IMR-90 (cell line): ENCODE measurements around the gene C20orf144. TPM values are rescaled to one million over a fixed set of nuclear protein-coding genes. Genes with fewer than 3 reads are reported as not detected.
A peak's percentile ranks its signal among the peaks of the same experiment; 100 is the strongest.

Experiments used
- ATAC-seq: fragments of 200-7000 bp; cut with Tn5 transposase; 2 replicates; pipeline ENCODE4 v1.9.1; 2020; ENCODE audit warnings: low read depth, mild to moderate bottlenecking, moderate library complexity
- BruUV-seq: library from RNA; stranded (reverse); fragments of 400-500 nt; replicated peaks from 2 replicates; lab custom pipeline; 2021; lab: Mats Ljungman, UMichigan
- CTCF ChIA-PET: fragments of 300-600 bp; formaldehyde crosslinking; extraction: SDS; loops from one replicate; lab custom pipeline; 2021; ENCODE audit warnings: antibody characterized with exemption; lab: Yijun Ruan, JAX
- POLR2A ChIA-PET: fragments of 300-600 bp; sonication (Branson Sonifier 250); formaldehyde crosslinking; loops from one replicate; lab custom pipeline; 2022; ENCODE audit warnings: antibody characterized with exemption; ENCODE audit not compliant: unreplicated experiment; lab: Charles Lee
- DNase-seq: peaks from one replicate; pipeline ENCODE4 v3.0.0; 2013
- H2AFZ ChIP-seq: replicated peaks from 2 replicates; pipeline ENCODE3; 2013; ENCODE audit warnings: low read length, mild to moderate bottlenecking; ENCODE audit not compliant: poor library complexity
- H2AK5ac ChIP-seq: 2 replicates; pipeline ENCODE4 v1.6.1; 2013; ENCODE audit warnings: low read depth, low read length, inconsistent platforms
- H2AK9ac ChIP-seq: replicated peaks from 2 replicates; pipeline ENCODE3; 2013; ENCODE audit warnings: mild to moderate bottlenecking, low read depth, low read length, moderate library complexity; ENCODE audit not compliant: poor library complexity
- H2BK120ac ChIP-seq: 2 replicates; pipeline ENCODE4 v1.6.1; 2013; ENCODE audit warnings: low read depth, low read length, inconsistent platforms
- H2BK15ac ChIP-seq: 3 replicates; pipeline ENCODE4 v1.6.1; 2013; ENCODE audit warnings: low read depth, low read length, inconsistent platforms
- H2BK20ac ChIP-seq: 2 replicates; pipeline ENCODE4 v1.6.1; 2013; ENCODE audit warnings: low read depth, mild to moderate bottlenecking, inconsistent platforms, low read length, moderate library complexity
- H2BK5ac ChIP-seq: 2 replicates; pipeline ENCODE4 v1.6.1; 2013; ENCODE audit warnings: mild to moderate bottlenecking, low read depth, low read length, inconsistent platforms; ENCODE audit not compliant: poor library complexity, severe bottlenecking
- H3K14ac ChIP-seq: replicated peaks from 2 replicates; pipeline ENCODE4 v1.6.1; 2013; ENCODE audit warnings: low read depth, low read length, inconsistent platforms
- H3K18ac ChIP-seq: 2 replicates; pipeline ENCODE4 v1.6.1; 2013; ENCODE audit warnings: low read depth, low read length, control low read depth
- H3K23ac ChIP-seq: 2 replicates; pipeline ENCODE4 v1.6.1; 2013; ENCODE audit warnings: low read depth, low read length, inconsistent platforms
- H3K27ac ChIP-seq: 2 replicates; pipeline ENCODE4 v1.5.1; 2013; ENCODE audit warnings: mild to moderate bottlenecking, control low read depth, low read length; ENCODE audit not compliant: insufficient read depth
- H3K27me3 ChIP-seq: 2 replicates; pipeline ENCODE4 v1.6.1; 2013; ENCODE audit warnings: low read length; ENCODE audit not compliant: control insufficient read depth, insufficient read depth
- H3K36me3 ChIP-seq: 2 replicates; pipeline ENCODE4 v1.6.1; 2013; ENCODE audit warnings: low read length, mixed read lengths; ENCODE audit not compliant: control insufficient read depth, insufficient read depth
- H3K4ac ChIP-seq: 2 replicates; pipeline ENCODE4 v1.6.1; 2013; ENCODE audit warnings: low read depth, low read length, inconsistent platforms
- H3K4me1 ChIP-seq: 2 replicates; pipeline ENCODE4 v1.6.1; 2013; ENCODE audit warnings: low read length, mixed read lengths; ENCODE audit not compliant: control insufficient read depth, insufficient read depth
- H3K4me2 ChIP-seq: 2 replicates; pipeline ENCODE4 v1.6.1; 2013; ENCODE audit warnings: low read depth, mild to moderate bottlenecking, control low read depth, low read length, moderate library complexity
- H3K4me3 ChIP-seq: 2 replicates; pipeline ENCODE4 v1.5.1; 2013; ENCODE audit warnings: low read depth, mild to moderate bottlenecking, control low read depth, low read length, moderate library complexity; ENCODE audit not compliant: insufficient read depth
- H3K56ac ChIP-seq: 2 replicates; pipeline ENCODE4 v1.6.1; 2013; ENCODE audit warnings: low read length, inconsistent platforms; ENCODE audit not compliant: insufficient read depth; ENCODE audit errors: extremely low read depth
- H3K79me1 ChIP-seq, 2 experiments: 2 replicates each; pipeline ENCODE4 v1.6.1; 2013; ENCODE audit warnings: low read length in 2 of 2, inconsistent platforms in 1 of 2, low read depth in 1 of 2
- H3K9ac ChIP-seq: 2 replicates; pipeline ENCODE4 v1.6.1; 2013; ENCODE audit warnings: low read depth, low read length, control low read depth
- H3K9me1 ChIP-seq: 2 replicates; pipeline ENCODE4 v1.6.1; 2013; ENCODE audit warnings: low read length, inconsistent platforms; ENCODE audit not compliant: insufficient read depth
- H3K9me3 ChIP-seq: 2 replicates; pipeline ENCODE4 v1.6.1; 2013; ENCODE audit warnings: low read length; ENCODE audit not compliant: control insufficient read depth, insufficient read depth
- H4K20me1 ChIP-seq: 2 replicates; pipeline ENCODE4 v1.6.1; 2013; ENCODE audit warnings: low read length, inconsistent platforms; ENCODE audit not compliant: insufficient read depth
- H4K5ac ChIP-seq: 2 replicates; pipeline ENCODE4 v1.6.1; 2013; ENCODE audit warnings: mild to moderate bottlenecking, low read depth, low read length, control low read depth
- H4K8ac ChIP-seq, 2 experiments: 2 replicates each; pipeline ENCODE4 v1.6.1; 2013; ENCODE audit warnings: low read depth in 2 of 2, low read length in 2 of 2, control low read depth in 1 of 2, inconsistent platforms in 1 of 2
- H4K91ac ChIP-seq: 2 replicates; pipeline ENCODE4 v1.6.1; 2013; ENCODE audit warnings: low read depth, low read length, inconsistent platforms; ENCODE audit not compliant: insufficient read depth
- BHLHE40 ChIP-seq: fragments of 150-350 bp; IDR thresholded peaks from 2 replicates; pipeline ENCODE4 v1.6.1; 2016; ENCODE audit warnings: mild to moderate bottlenecking, low read depth, low read length
- CEBPB ChIP-seq: IDR thresholded peaks from 2 replicates; pipeline ENCODE4 v1.6.1; 2012; ENCODE audit warnings: low read depth, low read length, improper control_type of control experiment
- CHD1 ChIP-seq: IDR thresholded peaks from 2 replicates; pipeline ENCODE4 v1.6.1; 2012; ENCODE audit warnings: low read depth, low read length, improper control_type of control experiment
- ELK1 ChIP-seq: fragments of 150-350 bp; IDR thresholded peaks from 2 replicates; pipeline ENCODE4 v1.6.1; 2016; ENCODE audit warnings: low read depth, mild to moderate bottlenecking, low read length, moderate library complexity, borderline replicate concordance
- FOS ChIP-seq: fragments of 150-350 bp; IDR thresholded peaks from 2 replicates; pipeline ENCODE4 v1.6.1; 2016; ENCODE audit warnings: low read depth, low read length
- MAFK ChIP-seq: IDR thresholded peaks from 2 replicates; pipeline ENCODE4 v1.6.1; 2012; ENCODE audit warnings: low read depth, low read length, improper control_type of control experiment
- MAZ ChIP-seq: IDR thresholded peaks from 2 replicates; pipeline ENCODE4 v1.6.1; 2012; ENCODE audit warnings: low read depth, mild to moderate bottlenecking, low read length, improper control_type of control experiment, moderate library complexity, borderline replicate concordance
- MXI1 ChIP-seq: IDR thresholded peaks from 2 replicates; pipeline ENCODE4 v1.6.1; 2012; ENCODE audit warnings: low read depth, mild to moderate bottlenecking, low read length, moderate library complexity, borderline replicate concordance
- NFE2L2 ChIP-seq: fragments of 150-350 bp; IDR thresholded peaks from 2 replicates; pipeline ENCODE4 v1.6.1; 2016; ENCODE audit warnings: low read depth, mild to moderate bottlenecking, low read length
- POLR2A ChIP-seq: IDR thresholded peaks from 2 replicates; pipeline ENCODE4 v1.6.1; 2012; ENCODE audit warnings: mild to moderate bottlenecking, low read depth, low read length
- RAD21 ChIP-seq: IDR thresholded peaks from 2 replicates; pipeline ENCODE4 v1.6.1; 2012; ENCODE audit warnings: low read length, improper control_type of control experiment
- RCOR1 ChIP-seq: IDR thresholded peaks from 2 replicates; pipeline ENCODE4 v1.6.1; 2012; ENCODE audit warnings: mild to moderate bottlenecking, low read length, improper control_type of control experiment; ENCODE audit not compliant: insufficient replicate concordance
- RFX5 ChIP-seq: IDR thresholded peaks from 2 replicates; pipeline ENCODE4 v1.8.0; 2012; ENCODE audit warnings: low read depth, mild to moderate bottlenecking, low read length, moderate library complexity
- SMC3 ChIP-seq: fragments of 150-350 bp; IDR thresholded peaks from 2 replicates; pipeline ENCODE4 v1.6.1; 2016; ENCODE audit warnings: low read depth, mild to moderate bottlenecking, antibody characterized with exemption, low read length, moderate library complexity
- WGBS, 2 experiments: methylation state at CpG; one replicate each; pipeline versions ENCODE4 v1.1.5 to v1.1.7; 2013; ENCODE audit warnings: missing lambda C conversion rate in 2 of 2; ENCODE audit not compliant: insufficient read length in 1 of 2; ENCODE audit errors: extremely low coverage in 2 of 2; 5-methylcytosine and 5-hydroxymethylcytosine counted together
- dilution Hi-C: fragments of 300-500 bp; cut with HindIII; formaldehyde crosslinking; loops from one replicate; pipeline ENCODE4 v1.14.3; 2018; ENCODE audit warnings: low sequenced_read_pairs; ENCODE audit not compliant: unreplicated experiment
- in situ Hi-C: fragments of 300-500 bp; cut with MboI; formaldehyde crosslinking; loops from 3 replicates; pipeline ENCODE4 v1.14.3; 2019; ENCODE audit warnings: low sequenced_read_pairs, inconsistent platforms, mixed read lengths
- intact Hi-C: fragments of 100-400 bp; cut with micrococcal nuclease; formaldehyde crosslinking; loops from 2 replicates; pipeline ENCODE4 v1.10.0; 2022
- polyA plus RNA-seq, 3 experiments: library from polyadenylated mRNA; depleted of rRNA; stranded (reverse); fragments of >200 nt; gene quantifications; 2 replicates each; pipeline ENCODE4 v1.2.3, GENCODE V29; 2012; ENCODE audit warnings: low replicate concordance in 1 of 3
- total RNA-seq: library from RNA; depleted of rRNA; stranded (reverse); fragments of >200 nt; gene quantifications from 2 replicates; pipeline ENCODE4 v1.2.3, GENCODE V29; 2012
- TF ChIP-seq, protein P1 (sequence below): fragments of 150-350 bp; IDR thresholded peaks from 2 replicates; pipeline ENCODE4 v1.6.1; 2017; ENCODE audit warnings: mild to moderate bottlenecking, antibody characterized with exemption, low read length, low read depth

C20orf144 gene
- total and polyA plus RNA-seq, 2 of the 4 experiments (the other 2 are of a cell fraction): under 0.01 to 0.19 TPM

DNA sequence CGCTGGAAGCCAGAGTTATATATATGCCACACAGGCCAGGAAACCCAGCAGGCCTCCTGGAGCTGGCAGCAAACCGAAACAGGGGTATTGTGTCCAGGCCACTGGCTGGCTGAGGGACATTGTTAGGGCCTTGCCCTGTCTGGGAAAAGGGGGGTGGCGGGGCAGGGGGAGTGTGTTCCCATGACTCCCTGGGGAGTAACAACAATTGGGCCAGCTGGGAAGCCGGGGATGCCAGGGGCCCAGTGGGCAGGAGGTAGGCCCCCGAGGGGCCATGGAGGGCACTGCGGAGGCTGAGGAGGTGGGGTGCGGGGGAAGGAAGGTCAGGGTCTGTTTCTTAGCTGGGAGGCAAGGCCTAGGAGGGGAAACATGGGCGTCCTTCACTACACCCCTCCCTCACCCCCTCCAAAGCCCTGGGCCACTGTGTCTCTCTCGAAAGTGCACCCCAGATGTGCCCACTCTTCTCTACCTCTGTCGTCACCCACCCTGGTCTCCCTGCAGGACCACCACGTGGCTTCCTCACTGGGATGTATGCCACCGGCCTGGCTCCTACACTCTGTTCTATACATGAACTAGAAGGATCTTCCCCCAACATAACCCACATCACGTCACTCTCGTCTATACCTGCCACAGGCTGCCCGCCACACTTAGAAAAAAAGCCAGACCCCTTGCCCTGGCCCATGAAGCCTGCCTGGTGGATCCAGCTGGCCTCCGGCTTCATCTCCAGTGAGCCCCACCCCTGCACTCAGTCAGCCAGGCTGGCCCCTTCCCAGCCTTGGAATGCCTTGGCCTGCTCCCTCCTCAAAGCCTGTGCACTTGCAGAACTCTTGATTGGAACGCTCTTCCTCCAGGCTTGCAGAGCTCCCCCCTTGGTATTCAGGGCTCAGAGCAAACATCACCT, 31.9 kb downstream of the C20orf144 start:
- Histone ChIP-seq H2AK9ac (no peak overlapping the region), H4K20me1 (no peaks in the 10 kb centered on the region), H3K18ac (no peak overlapping the region), H3K4ac (no peak overlapping the region), H3K14ac (no peak overlapping the region), H3K9me3 (no peaks in the 10 kb centered on the region), H3K36me3 (no peaks in the 10 kb centered on the region), H2AK5ac (no peak overlapping the region), H4K8ac (no peak overlapping the region), H4K91ac (no peak overlapping the region), H3K9me1 (0 out of 2 replicates have a peak, but pooled peaks cover 2% of the 10 kb centered on the region), H3K9ac (no peak overlapping the region), H2BK5ac (no peak overlapping the region), H2BK120ac (no peak overlapping the region), H3K23ac (no peak overlapping the region), H3K79me1 (no peaks in the 10 kb centered on the region), H3K27me3 (no peaks in the 10 kb centered on the region), H3K4me2 (no peak overlapping the region), H3K4me3 (no peak overlapping the region), H3K27ac (no peak overlapping the region), H4K5ac (no peak overlapping the region), H3K56ac (no peak overlapping the region), H2AFZ (no peak overlapping the region), H2BK20ac (no peak overlapping the region), H3K4me1 (no peaks in the 10 kb centered on the region), H2BK15ac (no peak overlapping the region)
- intact Hi-C loops: no loop called here
- ATAC-seq (peak; percentile 37; the same call in 1 of the 2 replicates), DNase-seq (no peak)
- dilution Hi-C loops: no loop called here
- ChIA-PET CTCF (interaction anchor here (0.8 kb wide), 1 partner anchor 12 kb away, joined by 3 read pairs; no protein-coding TSS in a partner anchor), POLR2A (no interaction called here)
- in situ Hi-C loops: no loop called here
- BruUV-seq: no TSS peak
- WGBS, 2 experiments: 70% methylated on average over 7 of the region's 17 CpGs; no CpG with 5 or more reads in 1 of the 2 experiments
- TF ChIP-seq ELK1 (no peak), CHD1 (no peak), MAZ (no peak), POLR2A (no peak), RAD21 (no peak), NFE2L2 (no peak), MAFK (no peak), CEBPB (no peak), BHLHE40 (no peak), MXI1 (no peak), RFX5 (no peak), SMC3 (no peak), RCOR1 (no peak), FOS (no peak)
- TF ChIP-seq, protein P1, sequence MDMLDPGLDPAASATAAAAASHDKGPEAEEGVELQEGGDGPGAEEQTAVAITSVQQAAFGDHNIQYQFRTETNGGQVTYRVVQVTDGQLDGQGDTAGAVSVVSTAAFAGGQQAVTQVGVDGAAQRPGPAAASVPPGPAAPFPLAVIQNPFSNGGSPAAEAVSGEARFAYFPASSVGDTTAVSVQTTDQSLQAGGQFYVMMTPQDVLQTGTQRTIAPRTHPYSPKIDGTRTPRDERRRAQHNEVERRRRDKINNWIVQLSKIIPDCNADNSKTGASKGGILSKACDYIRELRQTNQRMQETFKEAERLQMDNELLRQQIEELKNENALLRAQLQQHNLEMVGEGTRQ: no peak
